ENCODE data around the gene SPINT1.

SPINT1 gene

GRCh38 chr15:40815042-40815698 lies 28.7 kb upstream of the SPINT1 start:
- ChIA-PET CTCF (interaction anchor here (5.6 kb wide), 1 partner anchor 43 kb away, joined by 32 read pairs; no protein-coding TSS in a partner anchor), POLR2A (no interaction called here)
- no peak overlapping the region for H3K4me3 ChIP-seq (ENCODE audit: low read depth, low read length)
- DNase-seq (ENCODE audit: low read depth, low spot score) = no peak
- TF ChIP-seq CTCF (IDR thresholded peaks at IDR 0.05; ENCODE audit: insufficient read depth, low read length, missing control alignments) = no peak

GRCh38 chr15:40819048-40819447 lies 24.8 kb upstream of the SPINT1 start:
- ChIA-PET CTCF (interaction anchor here (0.9 to 5.6 kb wide), 2 partner anchors 39 to 75 kb away, joined by 4 to 32 read pairs; partner anchors contain the start of gene VPS18), POLR2A (no interaction called here)
- no peak for TF ChIP-seq CTCF (IDR thresholded peaks at IDR 0.05; ENCODE audit: insufficient read depth, low read length, missing control alignments)
- DNase-seq (ENCODE audit: low read depth, low spot score) = no peak
- H3K4me3 ChIP-seq (ENCODE audit: low read depth, low read length) = no peak overlapping the region

GRCh38 chr15:40821195-40821594 lies 22.7 kb upstream of the SPINT1 start:
- no peak overlapping the region for H3K4me3 ChIP-seq (ENCODE audit: low read depth, low read length)
- no peak for DNase-seq (ENCODE audit: low read depth, low spot score)
- ChIA-PET POLR2A (no interaction called here), CTCF (interaction anchor here (3.2 kb wide), 1 partner anchor 38 kb away, joined by 12 read pairs; no protein-coding TSS in a partner anchor)
- TF ChIP-seq CTCF (IDR thresholded peaks at IDR 0.05; ENCODE audit: insufficient read depth, low read length, missing control alignments) = no peak

- CTCF ChIA-PET = interaction anchor here (0.7 to 3.2 kb wide), 3 partner anchors 33 to 35 kb away, joined by 3 to 12 read pairs (median 3); no protein-coding TSS in a partner anchor
- no peak for DNase-seq (ENCODE audit: low read depth, low spot score)
- no peak for TF ChIP-seq CTCF (IDR thresholded peaks at IDR 0.05; ENCODE audit: insufficient read depth, low read length, missing control alignments)
- no peak overlapping the region for H3K4me3 ChIP-seq (ENCODE audit: low read depth, low read length)
- POLR2A ChIA-PET = no interaction called here
Measured at GRCh38 chr15:40823572-40824343, 20.1 kb upstream of the SPINT1 start.

GRCh38 chr15:40825661-40826422 lies 18.0 kb upstream of the SPINT1 start:
- POLR2A ChIA-PET = no interaction called here
- DNase-seq (ENCODE audit: low read depth, low spot score) = no peak
- CTCF ChIA-PET = interaction anchor here (1.4 to 3.3 kb wide), 2 partner anchors 33 kb away, joined by 3 to 15 read pairs; no protein-coding TSS in a partner anchor
- no peak for TF ChIP-seq CTCF (IDR thresholded peaks at IDR 0.05; ENCODE audit: insufficient read depth, low read length, missing control alignments)
- no peak overlapping the region for H3K4me3 ChIP-seq (ENCODE audit: low read depth, low read length)
